Activated naive CD8-positive, alpha-beta T cell (primary cell): ENCODE results near the gene BPGM.
"Not testable (repeated sequence)": the region's sequence is repeated elsewhere in the genome, so short reads cannot be mapped to it uniquely, and the experiment has no call there.

Source experiments
- H3K27ac Mint-ChIP-seq: one replicate; pipeline ENCODE4 v1.8.0; 2021; ENCODE audit warnings: mixed read lengths
- H3K27me3 Mint-ChIP-seq: one replicate; pipeline ENCODE4 v1.8.0; 2021; ENCODE audit warnings: mixed read lengths
- H3K36me3 Mint-ChIP-seq: one replicate; pipeline ENCODE4 v1.8.0; 2021; ENCODE audit warnings: mixed read lengths
- H3K4me1 Mint-ChIP-seq: one replicate; pipeline ENCODE4 v1.8.0; 2021; ENCODE audit warnings: low read depth, mixed read lengths
- H3K4me3 Mint-ChIP-seq: one replicate; pipeline ENCODE4 v1.8.0; 2021; ENCODE audit warnings: mild to moderate bottlenecking, mixed read lengths
- H3K9me3 Mint-ChIP-seq: one replicate; pipeline ENCODE4 v1.8.0; 2021; ENCODE audit warnings: low read depth, mixed read lengths

Gene BPGM

DNA sequence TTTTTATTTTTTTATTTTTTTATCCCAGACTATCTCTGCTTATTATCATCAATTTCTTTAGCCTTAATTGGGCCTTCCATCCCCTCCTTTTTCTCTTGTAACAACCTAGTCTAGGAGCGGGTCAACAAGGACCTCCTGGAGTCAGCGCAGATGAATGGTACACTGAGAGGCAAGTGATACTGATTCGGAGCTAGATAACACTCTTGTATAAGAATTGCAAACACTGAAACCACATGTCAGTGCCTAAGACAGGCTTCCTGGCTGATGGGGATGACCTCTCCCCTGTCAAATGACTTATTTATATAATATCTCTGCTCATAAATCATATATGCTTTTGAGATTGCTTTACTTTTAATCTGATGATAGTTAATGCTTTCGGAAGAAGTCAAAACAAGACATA, 22.7 kb downstream of the BPGM start:
- Mint-ChIP-seq H3K9me3 (peaks cover 7% of the 10 kb centered on the region), H3K36me3 (peaks cover 23% of the 10 kb centered on the region), H3K27me3 (no peaks in the 10 kb centered on the region), H3K4me1 (peaks cover 60% of the 10 kb centered on the region), H3K4me3 (peak overlapping the region; percentile 82), H3K27ac (peak overlapping the region; percentile 98)

DNA sequence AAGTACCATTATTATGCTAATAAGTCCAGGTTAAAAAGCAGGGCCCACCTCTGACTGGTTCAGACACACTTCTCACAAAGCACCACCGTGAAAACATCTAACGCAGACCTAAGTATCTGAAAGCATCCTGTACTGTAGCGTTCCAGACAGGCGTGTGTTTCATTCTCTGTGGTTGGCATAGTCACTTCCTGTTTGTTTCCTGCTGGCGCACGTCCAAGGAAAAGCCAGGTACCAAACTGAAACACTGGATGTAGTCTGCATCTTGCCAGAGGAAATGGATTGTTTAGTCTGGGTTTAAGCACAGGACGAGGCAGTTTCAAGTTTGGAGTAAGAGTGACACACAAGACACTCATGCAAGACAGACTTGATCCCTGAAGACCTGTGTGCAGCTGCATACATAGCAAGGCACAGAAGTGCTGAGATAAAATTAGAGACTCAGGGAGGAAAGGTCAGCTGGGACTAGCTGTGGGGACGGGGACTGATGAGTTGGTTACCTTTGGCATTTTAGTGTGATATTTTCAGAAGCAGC, 23.3 kb downstream of the BPGM start:
- H3K27me3 Mint-ChIP-seq, result no peaks in the 10 kb centered on the region
- H3K4me1 Mint-ChIP-seq, result peaks cover 56% of the 10 kb centered on the region
- H3K36me3 Mint-ChIP-seq, result peaks cover 21% of the 10 kb centered on the region
- H3K27ac Mint-ChIP-seq, result peak overlapping the region; percentile 98
- peak overlapping the region; percentile 82 for H3K4me3 Mint-ChIP-seq
- H3K9me3 Mint-ChIP-seq, result peaks cover 7% of the 10 kb centered on the region

DNA sequence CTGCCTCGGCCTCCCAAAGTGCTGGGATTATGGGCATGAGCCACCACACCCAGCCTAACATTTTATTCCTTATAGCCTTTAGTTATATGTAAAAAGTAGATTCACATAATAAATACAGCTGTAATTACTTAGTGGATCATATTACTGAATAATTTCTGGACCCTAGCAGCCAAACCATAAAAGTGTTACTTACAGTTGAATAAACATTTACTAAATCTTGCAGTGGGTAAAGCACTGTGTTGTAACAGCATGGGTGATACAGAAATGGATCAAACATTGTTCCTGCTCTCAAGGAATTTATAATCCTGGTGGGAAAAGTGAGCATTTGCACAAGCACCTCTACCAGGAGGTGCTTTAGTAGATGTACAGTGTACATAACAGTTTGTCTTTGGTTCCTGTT, 25.0 kb downstream of the BPGM start:
- H3K36me3 Mint-ChIP-seq, result peaks cover 17% of the 10 kb centered on the region
- no peaks in the 10 kb centered on the region for H3K27me3 Mint-ChIP-seq
- H3K9me3 Mint-ChIP-seq, result peaks cover 6% of the 10 kb centered on the region
- no peak overlapping the region for H3K4me3 Mint-ChIP-seq
- H3K27ac Mint-ChIP-seq, result peak overlapping the region; percentile 55
- peaks cover 54% of the 10 kb centered on the region for H3K4me1 Mint-ChIP-seq

- Mint-ChIP-seq H3K4me1 (peaks cover 41% of the 10 kb centered on the region), H3K9me3 (peaks cover 6% of the 10 kb centered on the region), H3K36me3 (peaks cover 18% of the 10 kb centered on the region), H3K4me3 (no peak overlapping the region), H3K27ac (no peak overlapping the region), H3K27me3 (no peaks in the 10 kb centered on the region)
These were observed 27.8 kb downstream of the BPGM start for GRCh38 chr7:134674424-134674823.

GRCh38 chr7:134676743-134677142, 30.1 kb downstream of the BPGM start:
- Mint-ChIP-seq H3K4me3 (no peak overlapping the region), H3K27ac (peak overlapping the region; percentile 72), H3K9me3 (peaks cover 6% of the 10 kb centered on the region), H3K36me3 (peaks cover 26% of the 10 kb centered on the region), H3K27me3 (no peaks in the 10 kb centered on the region), H3K4me1 (peaks cover 23% of the 10 kb centered on the region)

- H3K27ac Mint-ChIP-seq, result peak overlapping the region; percentile 12
- H3K9me3 Mint-ChIP-seq, result peaks cover 6% of the 10 kb centered on the region
These were observed 31.5 kb downstream of the BPGM start for GRCh38 chr7:134678115-134678514.

DNA sequence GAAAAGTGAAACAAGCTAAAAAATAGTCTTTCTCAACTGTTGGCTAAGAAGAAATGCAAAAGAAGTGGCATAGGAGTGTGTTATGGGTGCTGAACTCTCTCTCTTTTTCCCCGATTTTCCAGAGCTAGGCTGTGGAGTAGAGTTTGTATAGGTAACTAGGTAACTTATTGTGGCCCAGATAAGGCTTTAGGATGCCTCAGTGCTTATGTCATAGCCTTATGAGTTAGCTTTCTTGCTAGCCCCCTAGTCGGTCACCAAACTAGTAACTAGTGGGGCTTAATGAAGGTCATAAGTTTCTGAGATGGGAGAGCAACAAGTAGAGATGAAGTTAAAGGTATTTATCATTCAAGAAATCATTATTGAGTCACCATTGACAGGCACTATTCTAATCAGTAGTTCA, 32.4 kb downstream of the BPGM start:
- H3K4me3 Mint-ChIP-seq, result no peak overlapping the region
- no peaks in the 10 kb centered on the region for H3K27me3 Mint-ChIP-seq
- H3K9me3 Mint-ChIP-seq, result peaks cover 6% of the 10 kb centered on the region
- peaks cover 26% of the 10 kb centered on the region for H3K36me3 Mint-ChIP-seq
- peak overlapping the region; percentile 74 for H3K27ac Mint-ChIP-seq
- H3K4me1 Mint-ChIP-seq, result peaks cover 19% of the 10 kb centered on the region

More at GRCh38 chr7:134678115-134678514, 31.5 kb downstream of the BPGM start:
- Mint-ChIP-seq H3K36me3 (peaks cover 30% of the 10 kb centered on the region), H3K4me1 (peaks cover 19% of the 10 kb centered on the region), H3K4me3 (no peak overlapping the region), H3K27me3 (no peaks in the 10 kb centered on the region)

- no peaks in the 10 kb centered on the region for H3K9me3 Mint-ChIP-seq
- peaks cover 1% of the 10 kb centered on the region for H3K27me3 Mint-ChIP-seq
- no peaks in the 10 kb centered on the region for H3K4me1 Mint-ChIP-seq
- no peak overlapping the region for H3K4me3 Mint-ChIP-seq
- H3K36me3 Mint-ChIP-seq, result peaks cover 13% of the 10 kb centered on the region
- no peak overlapping the region for H3K27ac Mint-ChIP-seq
These were observed 37.5 kb downstream of the BPGM start for GRCh38 chr7:134684165-134684564.

DNA sequence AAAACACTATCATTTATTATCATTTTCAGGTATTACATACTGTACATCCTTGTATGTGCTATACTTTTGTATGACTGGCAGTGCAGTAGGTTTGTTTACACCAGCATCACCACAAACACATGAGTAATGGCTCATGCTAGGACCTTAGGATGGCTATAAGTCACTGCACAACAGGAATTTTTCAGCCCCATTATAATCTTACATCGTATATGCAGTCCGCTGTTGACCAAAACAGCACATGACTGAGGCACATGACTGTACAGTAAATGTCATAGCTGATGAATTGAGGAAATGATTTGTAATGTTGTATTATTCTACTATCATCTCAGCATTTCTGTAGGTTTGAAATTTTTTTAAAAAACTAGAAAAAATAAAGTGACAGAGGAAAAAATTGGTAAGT, 38.6 kb downstream of the BPGM start:
- Mint-ChIP-seq H3K9me3 (no peaks in the 10 kb centered on the region), H3K27ac (no peak overlapping the region), H3K4me1 (no peaks in the 10 kb centered on the region), H3K27me3 (peaks cover 1% of the 10 kb centered on the region), H3K36me3 (peaks cover 6% of the 10 kb centered on the region), H3K4me3 (no peak overlapping the region)

DNA sequence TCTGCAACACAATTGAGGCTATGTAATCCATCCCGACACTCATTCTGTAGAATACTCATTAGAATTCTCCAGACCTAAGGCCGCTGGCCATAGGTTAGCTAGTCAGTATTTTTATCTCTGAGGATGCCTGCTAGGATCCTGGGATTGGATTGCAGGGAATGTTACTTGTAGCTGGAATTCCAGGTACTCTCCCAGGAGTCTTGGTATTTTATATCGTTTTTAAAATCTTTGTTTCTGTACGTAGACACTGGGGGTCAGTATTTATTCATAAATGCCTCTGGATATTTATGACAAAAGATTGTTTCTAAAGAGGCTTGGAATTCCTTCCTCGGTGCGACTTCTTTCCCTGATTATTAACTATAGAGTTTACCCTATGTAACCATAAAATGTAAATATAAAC, 40.1 kb downstream of the BPGM start:
- no peak overlapping the region for H3K27ac Mint-ChIP-seq
- H3K4me1 Mint-ChIP-seq, result peaks cover 7% of the 10 kb centered on the region
- peaks cover 1% of the 10 kb centered on the region for H3K27me3 Mint-ChIP-seq
- H3K36me3 Mint-ChIP-seq, result peaks cover 4% of the 10 kb centered on the region
- no peaks in the 10 kb centered on the region for H3K9me3 Mint-ChIP-seq
- no peak overlapping the region for H3K4me3 Mint-ChIP-seq

- H3K4me3 Mint-ChIP-seq, H3K9me3 Mint-ChIP-seq, H3K27me3 Mint-ChIP-seq, H3K27ac Mint-ChIP-seq, H3K36me3 Mint-ChIP-seq: not testable (repeated sequence)
- H3K4me1 Mint-ChIP-seq, result peaks cover 26% of the 10 kb centered on the region
These were observed 42.9 kb downstream of the BPGM start for GRCh38 chr7:134689550-134689949.

- Mint-ChIP-seq H3K9me3 (no peaks in the 10 kb centered on the region), H3K4me1 (peaks cover 26% of the 10 kb centered on the region), H3K27ac (no peak overlapping the region), H3K27me3 (peaks cover 1% of the 10 kb centered on the region), H3K36me3 (no peaks in the 10 kb centered on the region), H3K4me3 (no peak overlapping the region)
These were observed 43.4 kb downstream of the BPGM start for GRCh38 chr7:134690016-134690415.

DNA sequence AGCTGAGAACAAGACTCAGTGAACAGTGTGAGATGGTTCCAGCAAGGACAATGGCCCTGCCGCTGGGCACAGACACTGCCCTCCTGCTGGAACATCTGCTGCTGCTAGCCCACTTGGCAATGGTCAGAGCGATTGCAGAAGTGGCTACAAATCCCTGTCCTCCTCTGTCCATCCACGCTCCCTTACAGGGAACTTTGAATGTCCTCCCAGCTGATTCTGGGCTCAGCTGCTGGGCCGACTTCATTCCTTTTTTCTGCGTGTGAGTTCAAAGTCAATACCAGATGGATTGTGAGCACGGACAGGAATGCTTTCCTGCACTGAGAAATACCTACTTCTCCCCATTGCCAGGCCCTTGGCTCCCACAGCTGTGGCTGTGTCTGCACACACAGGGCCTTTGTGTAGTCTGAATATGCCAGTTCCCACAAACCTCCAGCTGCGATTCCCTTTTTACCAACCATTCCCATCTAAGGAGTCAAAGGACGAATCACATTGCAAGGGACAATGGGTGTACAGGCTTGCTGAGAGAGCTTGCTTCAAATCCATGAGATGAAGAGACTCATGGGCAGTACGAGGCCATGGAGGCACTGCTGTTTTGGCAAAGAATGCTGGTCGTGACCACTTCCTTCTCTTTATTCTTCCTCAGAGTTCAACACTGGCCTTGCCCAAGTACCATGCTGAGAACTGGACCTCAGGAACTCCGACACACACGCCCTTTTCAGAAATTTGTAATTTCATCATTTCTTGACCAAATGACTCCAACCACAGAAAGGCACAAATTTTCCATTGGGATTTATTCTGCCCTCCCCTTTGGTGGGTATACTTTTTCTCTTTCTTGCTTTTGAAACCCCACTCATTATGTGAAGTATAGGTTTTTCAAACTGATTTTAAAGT, 44.2 kb downstream of the BPGM start:
- H3K4me3 Mint-ChIP-seq, result no peak overlapping the region
- H3K27me3 Mint-ChIP-seq, result peaks cover 1% of the 10 kb centered on the region
- H3K27ac Mint-ChIP-seq, result no peak overlapping the region
- no peaks in the 10 kb centered on the region for H3K36me3 Mint-ChIP-seq
- no peaks in the 10 kb centered on the region for H3K9me3 Mint-ChIP-seq
- peaks cover 26% of the 10 kb centered on the region for H3K4me1 Mint-ChIP-seq

DNA sequence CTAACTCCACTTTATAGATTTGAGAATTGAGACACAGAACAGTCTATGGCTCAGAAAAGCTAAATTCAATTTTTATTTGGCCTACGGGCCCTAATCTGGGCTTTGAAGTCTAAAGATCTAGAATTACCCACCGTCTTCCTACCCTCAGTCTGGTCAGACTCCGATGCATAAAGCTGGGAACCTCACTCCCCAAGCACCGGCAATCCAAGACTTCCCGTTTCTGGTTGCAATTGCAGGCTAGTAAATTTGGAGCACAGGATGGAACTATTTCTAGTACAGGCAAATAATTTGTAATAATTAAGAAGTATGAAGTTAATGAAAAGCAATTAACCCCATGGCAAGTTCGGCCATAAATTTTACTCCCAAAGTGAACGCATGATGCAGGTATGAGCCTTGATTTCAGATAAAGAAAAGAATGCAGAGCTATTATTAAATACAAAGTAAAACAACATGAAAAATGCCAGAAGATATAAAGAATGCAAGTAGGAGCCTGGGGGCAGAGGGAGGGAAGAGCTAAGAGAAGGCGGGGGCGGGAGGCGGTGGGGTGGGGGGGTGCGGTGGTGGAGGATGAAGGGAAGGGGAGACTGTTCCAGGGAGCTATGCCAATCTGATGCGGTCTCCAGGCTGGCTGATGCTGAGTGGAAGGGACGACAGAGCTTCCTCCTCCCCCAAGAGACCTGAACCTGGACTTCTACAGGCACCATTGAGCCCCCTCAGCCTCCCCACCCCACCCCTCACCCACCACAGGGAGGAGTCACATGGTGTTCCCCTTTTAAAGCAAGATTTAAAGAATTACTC, 45.1 kb downstream of the BPGM start:
- Mint-ChIP-seq H3K36me3 (no peaks in the 10 kb centered on the region), H3K9me3 (no peaks in the 10 kb centered on the region), H3K4me3 (no peak overlapping the region), H3K27me3 (peaks cover 1% of the 10 kb centered on the region), H3K4me1 (peaks cover 26% of the 10 kb centered on the region), H3K27ac (no peak overlapping the region)

DNA sequence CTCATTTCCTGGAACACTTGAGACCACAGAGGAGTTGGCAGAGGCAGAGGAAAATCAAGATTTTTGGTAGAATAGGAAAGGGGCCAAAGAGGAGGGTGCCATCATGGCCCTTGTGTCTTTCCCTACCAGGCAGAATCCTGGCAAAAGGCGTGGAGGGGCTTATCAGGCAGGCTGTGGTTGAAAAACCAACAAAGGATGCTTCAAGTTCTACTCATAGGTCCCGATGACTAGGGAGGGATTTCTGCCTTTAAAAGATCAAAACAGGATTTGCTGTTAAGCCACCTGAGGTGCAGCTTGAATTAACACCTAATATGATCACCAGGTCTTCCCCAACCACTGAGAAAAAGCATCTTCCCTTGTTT, 45.7 kb downstream of the BPGM start:
- H3K4me3 Mint-ChIP-seq, result no peak overlapping the region
- peaks cover 26% of the 10 kb centered on the region for H3K4me1 Mint-ChIP-seq

More for the DNA sequence above, 45.7 kb downstream of the BPGM start:
- Mint-ChIP-seq H3K9me3 (no peaks in the 10 kb centered on the region), H3K27ac (no peak overlapping the region), H3K27me3 (peaks cover 1% of the 10 kb centered on the region), H3K36me3 (no peaks in the 10 kb centered on the region)
